Measurements from ENCODE around the gene TRIP13. TPM values are rescaled to one million over a fixed set of nuclear protein-coding genes. Genes with fewer than 3 reads are reported as not detected.

The TRIP13 gene
- total RNA-seq, 1 donor, result 4.0 TPM

- peaks cover 35% of the 10 kb centered on the region for H3K27me3 ChIP-seq (ENCODE audit: insufficient read depth, low read length)
- no peak overlapping the region for H2AFZ ChIP-seq (ENCODE audit: low read length)
- H3K9me3 ChIP-seq (ENCODE audit: low read depth, low read length), result no peaks in the 10 kb centered on the region
- H3K4me1 ChIP-seq (ENCODE audit: insufficient read depth, low read length), result peaks cover 14% of the 10 kb centered on the region
- no peaks in the 10 kb centered on the region for H3K79me2 ChIP-seq (ENCODE audit: insufficient read depth, low read length)
- H3K36me3 ChIP-seq (ENCODE audit: insufficient read depth, low read length), result no peaks in the 10 kb centered on the region
- no peaks in the 10 kb centered on the region for H4K20me1 ChIP-seq (ENCODE audit: insufficient read depth, low read length)
- peak; percentile 27 for DNase-seq (ENCODE audit: insufficient read length, low spot score, missing footprints)
- TF ChIP-seq CTCF (IDR thresholded peaks at IDR 0.05; ENCODE audit: extremely low read depth, low read depth, low read length), result no peak
- no peak overlapping the region for H3K4me2 ChIP-seq (ENCODE audit: insufficient read depth, low read length)
- no peak overlapping the region for H3K4me3 ChIP-seq (ENCODE audit: insufficient read depth, low read length)
- no peak overlapping the region for H3K27ac ChIP-seq (ENCODE audit: low read depth, low read length)
These were observed 70.1 kb downstream of the TRIP13 start for GRCh38 chr5:962801-963200.

DNA sequence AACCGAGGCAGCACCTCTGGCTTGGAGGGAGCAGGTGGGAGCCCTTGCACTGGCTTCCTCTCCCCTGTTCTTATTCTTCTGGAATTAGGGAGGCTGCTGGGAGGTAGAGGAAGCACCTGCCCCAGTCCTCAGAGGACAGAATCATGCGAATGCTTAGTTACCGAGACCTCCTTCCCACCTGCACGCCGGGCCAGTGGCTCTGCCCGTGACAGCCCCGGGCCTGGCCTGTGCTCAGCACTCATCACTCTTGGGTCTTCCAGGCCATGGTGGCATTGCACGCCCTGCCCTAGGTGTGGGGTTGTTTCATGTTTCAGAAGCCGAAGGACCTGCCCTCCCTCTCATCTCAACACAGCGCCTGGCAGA is 70.6 kb downstream of the TRIP13 start:
- H3K4me1 ChIP-seq (ENCODE audit: insufficient read depth, low read length), result peaks cover 9% of the 10 kb centered on the region
- no peaks in the 10 kb centered on the region for H3K9me3 ChIP-seq (ENCODE audit: low read depth, low read length)
- H2AFZ ChIP-seq (ENCODE audit: low read length), result no peak overlapping the region
- no peak for TF ChIP-seq CTCF (IDR thresholded peaks at IDR 0.05; ENCODE audit: extremely low read depth, low read depth, low read length)
- H3K79me2 ChIP-seq (ENCODE audit: insufficient read depth, low read length), result no peaks in the 10 kb centered on the region
- H3K4me3 ChIP-seq (ENCODE audit: insufficient read depth, low read length), result no peak overlapping the region
- peaks cover 40% of the 10 kb centered on the region for H3K27me3 ChIP-seq (ENCODE audit: insufficient read depth, low read length)
- no peak overlapping the region for H3K27ac ChIP-seq (ENCODE audit: low read depth, low read length)
- DNase-seq (ENCODE audit: insufficient read length, low spot score, missing footprints), result peak; percentile 78
- no peaks in the 10 kb centered on the region for H3K36me3 ChIP-seq (ENCODE audit: insufficient read depth, low read length)
- no peaks in the 10 kb centered on the region for H4K20me1 ChIP-seq (ENCODE audit: insufficient read depth, low read length)
- H3K4me2 ChIP-seq (ENCODE audit: insufficient read depth, low read length), result no peak overlapping the region

DNA sequence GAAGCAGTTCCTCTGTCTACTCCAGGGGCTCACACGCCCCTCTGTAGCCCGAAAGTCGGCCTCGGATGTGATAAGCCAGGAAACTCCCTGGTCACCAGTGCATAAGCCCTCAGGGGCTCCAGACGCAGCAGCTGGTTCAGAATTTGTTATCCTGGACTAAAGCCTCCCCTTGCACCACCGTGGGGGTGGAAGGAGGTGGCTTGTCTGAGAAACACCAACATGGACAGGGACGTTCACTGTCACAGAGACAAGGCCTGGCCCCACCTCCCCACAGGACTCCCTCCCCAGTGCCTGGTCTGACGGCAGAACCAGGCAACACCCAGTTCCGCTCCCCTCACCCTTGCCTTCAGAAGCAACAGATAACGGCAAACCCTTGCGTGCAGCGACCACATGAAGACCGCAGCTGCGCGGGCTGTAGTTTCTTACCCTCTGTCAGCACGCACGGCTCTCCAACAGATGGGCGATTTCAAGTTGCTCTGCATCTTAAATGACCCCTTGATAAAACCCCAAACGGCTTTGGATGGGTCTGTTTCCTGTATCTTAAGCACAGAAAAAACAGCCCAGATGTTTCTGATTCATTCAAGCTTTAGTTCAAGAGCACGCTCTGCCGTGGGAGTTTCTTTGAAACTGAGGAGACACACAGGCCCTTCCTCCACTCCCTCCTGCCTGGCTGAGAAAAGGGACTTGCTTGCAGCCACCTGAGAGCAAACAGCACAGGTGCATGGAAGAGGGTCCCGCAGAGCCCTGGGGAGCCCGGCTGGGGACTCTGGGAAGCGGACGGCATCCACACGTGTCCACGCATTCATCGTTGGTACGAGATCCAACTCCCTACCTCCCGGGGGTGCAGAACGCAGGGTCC is 71.2 kb downstream of the TRIP13 start:
- H3K9me3 ChIP-seq (ENCODE audit: low read depth, low read length), result no peaks in the 10 kb centered on the region
- H3K4me2 ChIP-seq (ENCODE audit: insufficient read depth, low read length), result no peak overlapping the region
- peaks cover 46% of the 10 kb centered on the region for H3K27me3 ChIP-seq (ENCODE audit: insufficient read depth, low read length)
- DNase-seq (ENCODE audit: insufficient read length, low spot score, missing footprints), result peak; percentile 71
- no peaks in the 10 kb centered on the region for H3K79me2 ChIP-seq (ENCODE audit: insufficient read depth, low read length)
- H3K4me1 ChIP-seq (ENCODE audit: insufficient read depth, low read length), result peaks cover 3% of the 10 kb centered on the region
- no peak for TF ChIP-seq CTCF (IDR thresholded peaks at IDR 0.05; ENCODE audit: extremely low read depth, low read depth, low read length)
- no peak overlapping the region for H3K27ac ChIP-seq (ENCODE audit: low read depth, low read length)
- no peak overlapping the region for H3K4me3 ChIP-seq (ENCODE audit: insufficient read depth, low read length)
- H3K36me3 ChIP-seq (ENCODE audit: insufficient read depth, low read length), result no peaks in the 10 kb centered on the region
- H4K20me1 ChIP-seq (ENCODE audit: insufficient read depth, low read length), result no peaks in the 10 kb centered on the region
- no peak overlapping the region for H2AFZ ChIP-seq (ENCODE audit: low read length)

DNA sequence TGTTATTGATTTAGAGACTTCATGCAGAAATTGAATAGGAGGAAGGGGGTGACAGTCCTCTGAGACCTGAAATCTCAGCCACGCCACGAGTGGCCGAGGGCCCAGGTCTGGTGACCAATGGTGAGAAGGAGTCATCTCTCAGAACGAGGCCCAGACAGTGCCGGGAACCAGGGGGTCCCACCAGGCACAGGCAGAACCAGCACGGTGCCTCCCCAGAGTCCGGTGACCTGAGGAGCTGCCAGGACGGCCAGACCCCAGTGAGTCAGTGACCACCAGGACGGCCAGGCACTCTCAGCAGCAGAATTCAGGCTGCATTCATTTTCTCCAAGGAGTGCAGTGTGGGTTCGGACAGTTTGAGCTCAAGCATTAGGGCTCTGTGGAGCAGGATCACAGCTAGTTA is 72.1 kb downstream of the TRIP13 start:
- no peaks in the 10 kb centered on the region for H4K20me1 ChIP-seq (ENCODE audit: insufficient read depth, low read length)
- H3K79me2 ChIP-seq (ENCODE audit: insufficient read depth, low read length), result no peaks in the 10 kb centered on the region
- H3K4me3 ChIP-seq (ENCODE audit: insufficient read depth, low read length), result no peak overlapping the region
- no peaks in the 10 kb centered on the region for H3K4me1 ChIP-seq (ENCODE audit: insufficient read depth, low read length)
- H3K27ac ChIP-seq (ENCODE audit: low read depth, low read length), result no peak overlapping the region
- H2AFZ ChIP-seq (ENCODE audit: low read length), result no peak overlapping the region
- no peak overlapping the region for H3K4me2 ChIP-seq (ENCODE audit: insufficient read depth, low read length)
- no peaks in the 10 kb centered on the region for H3K9me3 ChIP-seq (ENCODE audit: low read depth, low read length)
- DNase-seq (ENCODE audit: insufficient read length, low spot score, missing footprints), result peak; percentile 51
- H3K27me3 ChIP-seq (ENCODE audit: insufficient read depth, low read length), result peaks cover 55% of the 10 kb centered on the region
- H3K36me3 ChIP-seq (ENCODE audit: insufficient read depth, low read length), result no peaks in the 10 kb centered on the region
- TF ChIP-seq CTCF (IDR thresholded peaks at IDR 0.05; ENCODE audit: extremely low read depth, low read depth, low read length), result no peak

All from osteoblast (primary cell).